ENCODE data around the gene IWS1. TPM values are rescaled to one million over a fixed set of nuclear protein-coding genes. Genes with fewer than 3 reads are reported as not detected.
A peak's percentile ranks its signal among the peaks of the same experiment; 100 is the strongest.

The IWS1 gene
- total RNA-seq, 1 experiment from 2014 or later, result 43.4 TPM

GRCh38 chr2:127498386-127498785, 27.9 kb downstream of the IWS1 start:
- no peak for DNase-seq (ENCODE audit: low read depth)

- DNase-seq (ENCODE audit: low read depth), result no peak
Measured at GRCh38 chr2:127490283-127490682, 36.0 kb downstream of the IWS1 start.

DNA sequence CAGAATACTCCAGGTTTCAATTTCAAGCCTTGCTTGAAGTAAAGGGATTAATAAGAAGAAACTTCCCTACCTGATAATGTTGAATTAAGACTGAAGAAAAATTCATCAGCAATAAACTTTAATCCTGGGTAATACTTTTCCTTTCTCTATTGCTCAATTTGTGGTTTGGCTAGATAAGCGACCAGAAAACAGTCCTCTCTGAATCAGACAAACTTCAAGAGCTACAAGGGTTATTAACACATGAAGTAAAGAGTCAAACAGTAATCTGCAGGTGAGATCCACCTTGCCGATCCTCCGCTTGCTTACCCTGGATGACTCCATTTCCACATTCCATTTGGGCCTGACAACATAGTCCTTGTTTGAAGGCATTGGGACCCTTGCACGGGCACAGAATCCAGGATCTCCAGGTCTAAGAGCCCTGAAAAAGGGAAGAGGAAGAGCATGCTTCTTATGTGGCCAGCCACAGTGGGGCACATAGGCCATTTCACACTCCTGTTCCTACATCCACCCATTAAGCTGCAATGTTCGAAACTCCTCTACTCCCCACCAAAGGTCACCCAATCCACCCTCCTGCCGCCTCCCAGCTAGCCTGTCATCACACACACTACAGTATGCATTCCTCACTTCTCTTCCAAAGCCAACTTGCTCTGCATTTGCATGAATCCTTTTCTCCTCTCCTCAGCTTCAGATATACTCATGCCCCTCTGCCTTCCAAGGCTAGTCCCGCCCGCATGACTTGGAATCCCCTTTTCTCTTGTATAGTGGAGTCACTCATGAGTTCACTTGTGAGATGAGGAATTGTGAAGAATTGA, 39.8 kb downstream of the IWS1 start:
- DNase-seq (ENCODE audit: low read depth), result no peak

GRCh38 chr2:127485694-127486071, 40.6 kb downstream of the IWS1 start:
- no peak for DNase-seq (ENCODE audit: low read depth)

- no peak for DNase-seq (ENCODE audit: low read depth)
Measured at GRCh38 chr2:127485051-127485693, 41.1 kb downstream of the IWS1 start.

GRCh38 chr2:127482031-127482430, 44.3 kb downstream of the IWS1 start:
- no peak for DNase-seq (ENCODE audit: low read depth)

DNA sequence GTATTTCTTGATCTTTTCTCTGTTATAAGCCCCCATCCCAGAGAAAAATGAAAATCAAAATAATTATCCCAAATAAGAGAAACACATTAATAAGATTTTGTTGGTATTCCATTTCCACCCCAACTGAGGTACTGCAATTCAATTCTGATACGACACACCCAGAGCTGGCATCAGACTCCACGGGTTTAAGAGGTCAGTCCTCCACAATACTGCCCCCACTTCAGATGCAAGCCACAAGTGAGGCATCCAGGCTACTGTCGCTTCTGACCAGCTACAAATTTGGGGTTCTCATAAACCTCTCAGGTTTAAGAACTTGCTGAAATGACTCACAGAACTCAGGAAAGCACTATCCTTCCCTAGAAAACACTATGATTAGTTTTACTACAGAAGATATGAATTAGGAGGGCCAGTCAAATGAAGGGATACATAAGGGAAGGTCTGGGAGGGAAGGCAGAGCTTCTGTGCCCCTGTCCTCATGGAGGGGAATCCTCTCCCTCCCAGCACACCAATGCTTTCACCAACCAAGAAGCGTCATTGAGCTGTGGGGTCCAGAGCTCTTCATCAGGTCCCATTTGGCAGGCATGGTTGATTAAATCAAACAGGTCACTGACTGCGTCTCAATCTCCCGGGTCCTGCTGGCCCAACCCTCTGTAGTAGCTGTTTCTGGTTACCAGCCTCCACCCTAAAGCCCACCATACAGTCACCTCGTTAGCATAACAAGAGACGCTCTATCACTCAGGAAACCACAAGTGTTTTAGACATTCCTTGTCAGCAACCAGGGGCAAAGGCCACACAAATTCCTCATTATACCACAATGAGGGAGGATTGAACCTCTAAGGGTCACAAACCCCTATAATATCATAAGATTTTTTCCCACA, 46.2 kb downstream of the IWS1 start:
- DNase-seq (ENCODE audit: low read depth), result no peak

- peak; percentile 65 for DNase-seq (ENCODE audit: low read depth)
Measured at GRCh38 chr2:127479219-127479825, 47.0 kb downstream of the IWS1 start.

DNA sequence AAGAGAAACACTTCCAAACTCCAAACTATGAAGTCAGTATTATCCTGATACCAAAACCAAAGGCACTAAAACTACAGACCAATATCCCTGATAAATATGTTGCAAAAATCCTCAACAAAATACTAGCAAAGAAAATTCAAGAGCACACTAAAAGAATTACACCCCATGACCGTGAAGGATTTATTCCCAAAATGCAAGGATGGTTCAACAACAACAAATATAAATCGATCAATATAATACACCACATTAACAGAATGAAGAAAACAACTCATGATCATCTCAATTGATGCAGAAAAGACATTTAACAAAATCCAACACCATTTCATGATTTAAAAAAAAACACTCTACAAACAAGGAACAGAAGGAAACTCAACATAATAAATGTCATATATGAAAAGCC, 50.5 kb downstream of the IWS1 start:
- DNase-seq (ENCODE audit: low read depth), result no peak

- no peak for DNase-seq (ENCODE audit: low read depth)
Measured at GRCh38 chr2:127472268-127472667, 54.0 kb downstream of the IWS1 start.

DNA sequence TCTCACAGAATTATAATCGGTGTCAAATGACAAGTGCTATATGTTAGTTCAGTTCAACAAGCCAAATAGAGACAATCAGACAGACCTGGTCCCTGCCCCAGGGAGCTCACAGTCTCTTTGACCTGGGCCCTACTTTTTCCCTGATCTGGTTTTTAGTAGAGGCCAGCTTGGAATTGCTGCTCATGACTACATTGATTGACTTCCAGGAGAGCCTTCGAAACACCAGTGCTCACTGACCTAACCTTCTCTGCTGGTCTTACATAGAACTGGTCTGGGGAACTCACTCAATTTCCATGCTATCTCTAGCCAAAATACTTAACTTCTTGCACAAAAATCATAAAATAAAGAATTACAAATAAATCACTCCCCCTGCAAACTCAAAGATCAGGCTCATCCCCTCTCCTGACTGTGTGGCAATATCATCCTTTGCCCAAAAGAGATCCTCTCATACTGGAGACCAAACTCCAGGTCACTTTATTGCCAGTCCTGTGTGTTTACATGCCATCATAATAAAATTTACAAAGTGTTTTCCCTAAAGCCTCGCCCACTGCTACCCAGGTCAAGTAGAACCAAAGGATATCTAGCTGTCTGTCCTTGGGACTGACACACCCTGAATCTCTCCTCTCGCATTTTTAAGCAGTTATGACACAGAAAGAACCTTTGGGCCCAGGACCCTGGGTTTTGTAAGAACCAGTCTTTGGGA, 54.9 kb downstream of the IWS1 start:
- no peak for DNase-seq (ENCODE audit: low read depth)

GRCh38 chr2:127469974-127470373, 56.3 kb downstream of the IWS1 start:
- no peak for DNase-seq (ENCODE audit: low read depth)

DNA sequence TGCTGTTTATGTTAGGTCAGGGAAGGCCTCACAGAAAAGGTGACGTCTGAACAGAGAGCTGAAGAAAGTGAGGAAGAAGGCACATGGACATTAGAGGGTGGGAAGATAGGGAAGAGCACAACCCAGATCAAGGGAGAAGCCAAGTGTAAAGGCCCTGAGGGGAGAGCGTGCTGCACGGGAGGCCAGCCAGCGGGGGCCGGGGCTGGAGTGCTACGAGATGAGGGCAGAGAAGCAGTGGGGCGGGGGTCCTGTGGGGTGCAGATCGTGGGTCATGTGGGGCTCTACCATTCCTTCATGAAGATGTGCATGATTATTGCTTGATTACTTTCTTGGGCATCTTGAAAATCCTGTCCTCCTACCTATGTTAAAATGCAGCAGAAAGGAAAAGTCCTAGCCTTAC, 57.2 kb downstream of the IWS1 start:
- DNase-seq (ENCODE audit: low read depth), result no peak

GRCh38 chr2:127465258-127465657, 61.0 kb downstream of the IWS1 start:
- peak; percentile 11 for DNase-seq (ENCODE audit: low read depth)

- DNase-seq (ENCODE audit: low read depth), result no peak
Measured at GRCh38 chr2:127464470-127465257, 61.6 kb downstream of the IWS1 start.

DNA sequence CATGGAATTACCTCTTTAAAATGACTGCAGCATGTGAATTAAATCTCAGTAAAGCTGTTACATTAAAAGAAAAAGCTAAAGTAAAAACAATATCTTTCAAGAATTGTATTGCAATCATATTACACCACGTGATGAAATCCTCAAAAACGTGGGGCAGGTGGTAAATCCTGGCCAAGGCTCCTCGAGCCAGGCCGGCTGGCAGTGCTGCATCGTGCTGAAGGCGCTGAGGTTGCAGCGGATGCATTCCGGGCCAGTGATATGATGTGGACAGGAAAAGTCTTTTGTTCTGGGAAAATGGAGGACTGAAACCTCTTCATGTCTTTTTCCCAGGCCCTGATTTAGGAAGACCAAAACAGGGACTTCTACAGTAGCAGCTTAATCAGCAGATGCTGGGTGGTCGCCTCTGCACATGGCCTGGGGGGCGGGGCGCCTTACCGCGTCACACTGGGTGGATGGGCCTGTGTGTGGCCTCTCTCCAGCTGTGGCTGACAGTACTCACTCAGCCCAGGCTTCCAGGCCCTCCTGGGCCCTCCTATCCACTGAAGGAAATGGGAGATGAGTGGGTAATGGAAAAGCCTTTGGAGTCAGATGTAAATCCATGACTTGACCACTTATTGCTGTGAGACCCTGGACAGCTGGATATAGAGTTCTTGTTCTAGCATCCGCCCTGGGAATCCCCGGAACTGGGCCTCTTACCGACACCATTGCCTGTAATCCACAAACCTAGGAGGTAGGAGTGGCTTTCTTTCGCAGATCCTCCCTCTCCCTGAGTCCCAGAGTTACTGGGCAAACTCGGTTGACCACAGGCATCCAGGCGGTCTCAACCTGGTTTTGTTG, 62.9 kb downstream of the IWS1 start:
- DNase-seq (ENCODE audit: low read depth), result no peak

DNA sequence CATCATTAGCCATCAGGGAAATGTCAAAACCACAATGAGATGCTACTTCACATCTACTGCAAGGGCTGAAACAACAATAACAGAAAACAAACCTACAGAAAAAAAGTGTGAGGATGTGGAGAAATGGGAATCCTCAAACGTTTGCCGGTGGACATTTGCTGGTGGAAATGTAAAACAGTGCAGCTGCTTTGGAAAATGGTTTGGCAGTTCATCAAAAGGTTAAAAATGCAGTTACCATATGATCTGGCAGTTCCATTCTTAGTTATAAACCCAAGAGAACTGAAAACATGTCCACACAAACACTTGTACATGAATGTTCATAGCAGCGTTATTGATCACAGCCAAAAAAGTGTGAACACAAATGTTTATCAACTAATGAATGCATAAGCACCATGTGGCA, 63.8 kb downstream of the IWS1 start:
- DNase-seq (ENCODE audit: low read depth), result no peak

DNA sequence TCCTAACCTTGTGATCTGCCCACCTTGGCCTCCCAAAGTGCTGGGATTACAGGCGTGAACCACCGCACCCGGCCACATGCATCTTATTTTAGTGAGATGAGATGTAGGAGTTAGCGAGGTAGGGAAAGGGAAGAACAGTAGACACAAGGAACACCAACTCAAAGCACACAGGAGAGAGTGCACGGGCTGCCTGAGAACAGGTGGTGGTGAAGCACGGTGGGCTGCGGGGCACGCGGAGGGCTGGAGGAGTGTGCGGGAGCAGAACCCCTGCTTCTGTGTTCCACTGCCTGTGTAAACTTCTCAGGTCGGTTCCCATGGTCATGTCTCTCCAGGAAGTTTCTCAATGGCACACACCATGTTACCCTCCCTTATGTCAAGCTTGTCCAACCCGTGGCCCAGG, 69.3 kb downstream of the IWS1 start:
- no peak for DNase-seq (ENCODE audit: low read depth)

- DNase-seq (ENCODE audit: low read depth), result no peak
Measured at GRCh38 chr2:127455566-127456493, 70.5 kb downstream of the IWS1 start.

All from M059J (cell line).